Measurements from ENCODE around the gene GMPPA.
A peak's percentile ranks its signal among the peaks of the same experiment; 100 is the strongest.

The GMPPA gene

DNA sequence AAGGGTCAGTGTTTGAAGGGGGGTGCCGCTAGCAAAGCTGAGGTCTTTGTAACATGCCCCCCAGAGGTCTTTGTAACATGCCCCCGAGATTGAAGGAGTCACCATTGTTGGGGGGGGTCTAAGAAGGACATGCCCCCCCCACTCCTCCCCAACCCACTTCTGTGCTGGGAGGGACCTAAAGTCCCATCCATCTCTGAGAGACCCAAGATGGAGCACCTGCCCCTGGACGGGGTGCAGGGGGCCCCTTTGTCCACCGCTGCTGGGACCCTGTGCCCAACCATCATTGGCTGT is 9.7 kb downstream of the GMPPA start:
- TF ChIP-seq, protein P1, sequence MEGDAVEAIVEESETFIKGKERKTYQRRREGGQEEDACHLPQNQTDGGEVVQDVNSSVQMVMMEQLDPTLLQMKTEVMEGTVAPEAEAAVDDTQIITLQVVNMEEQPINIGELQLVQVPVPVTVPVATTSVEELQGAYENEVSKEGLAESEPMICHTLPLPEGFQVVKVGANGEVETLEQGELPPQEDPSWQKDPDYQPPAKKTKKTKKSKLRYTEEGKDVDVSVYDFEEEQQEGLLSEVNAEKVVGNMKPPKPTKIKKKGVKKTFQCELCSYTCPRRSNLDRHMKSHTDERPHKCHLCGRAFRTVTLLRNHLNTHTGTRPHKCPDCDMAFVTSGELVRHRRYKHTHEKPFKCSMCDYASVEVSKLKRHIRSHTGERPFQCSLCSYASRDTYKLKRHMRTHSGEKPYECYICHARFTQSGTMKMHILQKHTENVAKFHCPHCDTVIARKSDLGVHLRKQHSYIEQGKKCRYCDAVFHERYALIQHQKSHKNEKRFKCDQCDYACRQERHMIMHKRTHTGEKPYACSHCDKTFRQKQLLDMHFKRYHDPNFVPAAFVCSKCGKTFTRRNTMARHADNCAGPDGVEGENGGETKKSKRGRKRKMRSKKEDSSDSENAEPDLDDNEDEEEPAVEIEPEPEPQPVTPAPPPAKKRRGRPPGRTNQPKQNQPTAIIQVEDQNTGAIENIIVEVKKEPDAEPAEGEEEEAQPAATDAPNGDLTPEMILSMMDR (IDR thresholded peaks at IDR 0.05), result no peak
- Histone ChIP-seq H3K27me3 (peaks cover 0 to 28% of the 10 kb centered on the region in 2 donors), H3K27ac (no peak overlapping the region), H3K4me1 (peaks cover 0 to 42% (median 27%) of the 10 kb centered on the region in 4 donors), H3K4me3 (no peak overlapping the region), H3K9me3 (no peaks in the 10 kb centered on the region), H3K36me3 (peaks cover 28 to 46% (median 38%) of the 10 kb centered on the region in 3 donors)
- intact Hi-C loops (cut with DNase I; ENCODE audit: low total_unique reads), result no loop called here
- no peak for DNase-seq

DNA sequence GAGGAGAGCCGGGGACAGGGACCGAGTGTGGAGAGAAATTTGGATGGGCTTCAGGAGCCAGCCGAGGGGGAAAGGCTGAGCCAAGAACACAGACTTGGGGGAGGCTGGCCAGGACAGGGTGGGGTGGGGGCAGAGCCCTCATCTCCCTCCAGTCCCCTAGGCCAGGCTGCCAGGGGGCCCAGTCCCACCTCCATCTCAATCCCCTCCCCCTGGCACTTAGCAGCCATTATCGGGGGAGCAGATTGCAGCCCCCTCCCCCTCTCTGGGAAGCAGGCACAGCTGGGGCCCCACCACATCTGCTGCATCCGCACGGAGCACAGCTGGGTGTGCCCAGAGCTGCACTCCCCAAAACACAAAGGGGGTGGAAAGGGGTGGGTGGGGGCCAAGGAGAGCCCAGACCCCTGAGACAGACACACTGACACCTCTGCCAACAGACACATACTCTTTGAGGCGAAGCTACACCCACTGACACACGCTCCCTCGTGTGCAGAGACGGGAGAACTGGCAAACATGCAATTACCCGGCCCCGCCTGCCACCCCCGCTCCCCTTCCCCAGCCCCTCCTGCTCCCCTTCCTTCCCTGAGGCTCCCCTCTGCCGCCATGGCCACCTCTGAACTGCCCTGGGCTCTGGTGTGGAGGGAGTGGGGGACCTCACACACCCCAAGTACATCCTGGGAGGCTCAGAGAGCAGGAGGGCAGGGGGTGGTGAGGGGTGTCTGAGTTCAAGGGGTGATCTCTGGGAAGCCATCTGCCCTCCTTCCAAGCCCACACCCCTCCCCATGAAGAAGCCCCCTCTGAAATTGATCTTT is 10.5 kb downstream of the GMPPA start:
- intact Hi-C loops (cut with DNase I; ENCODE audit: low total_unique reads), result no loop called here
- no peaks in the 10 kb centered on the region for H3K9me3 ChIP-seq
- H3K36me3 ChIP-seq, result peaks cover 22 to 38% (median 30%) of the 10 kb centered on the region in 3 donors
- peaks cover 0 to 35% of the 10 kb centered on the region in 2 donors for H3K27me3 ChIP-seq
- H3K27ac ChIP-seq, result no peak overlapping the region
- peaks cover 0 to 47% (median 32%) of the 10 kb centered on the region in 4 donors for H3K4me1 ChIP-seq
- peak overlapping the region in 1 of 2 donors; percentile 47 for H3K4me3 ChIP-seq
- TF ChIP-seq, protein P1 (IDR thresholded peaks at IDR 0.05), result no peak
- peak in 1 of 2 donors; percentile 65 for DNase-seq

DNA sequence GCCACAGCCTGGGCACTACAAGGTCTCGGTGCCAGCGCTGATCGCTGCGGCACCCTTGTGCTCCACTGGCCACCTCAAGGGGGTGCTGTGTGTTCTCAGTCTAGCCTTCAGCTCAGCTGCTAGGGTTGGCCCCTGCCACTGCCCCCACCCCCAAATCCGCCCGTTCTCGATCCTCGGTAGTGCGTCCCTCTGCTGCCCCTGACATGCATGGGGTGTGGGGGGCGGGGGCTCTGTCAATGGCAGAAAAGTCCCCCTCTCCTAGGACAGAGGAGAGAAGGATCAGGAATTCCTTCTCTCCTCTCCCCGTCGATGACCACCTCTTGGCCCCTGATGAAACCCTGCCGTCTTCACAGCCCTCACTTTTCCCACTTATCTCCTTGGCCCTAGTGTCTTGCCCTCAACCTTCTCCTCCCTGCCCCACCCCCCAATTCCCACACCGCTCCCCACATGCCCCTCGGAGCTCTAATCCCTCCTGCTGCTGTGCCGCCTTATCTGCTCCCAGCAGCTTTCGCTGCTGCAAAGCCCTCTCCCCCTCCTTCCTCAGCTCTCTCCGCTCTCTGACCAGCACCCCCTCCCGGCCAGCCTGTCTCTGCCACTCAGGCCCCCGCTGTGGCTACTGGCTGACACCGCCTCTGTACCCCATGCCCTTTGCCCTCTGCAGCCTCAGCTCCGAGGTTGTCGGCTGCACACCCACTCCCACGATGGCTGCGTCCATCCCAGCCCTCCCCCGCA is 11.3 kb downstream of the GMPPA start:
- Histone ChIP-seq H3K4me3 (peak overlapping the region; percentile 25 to 47), H3K36me3 (peaks cover 15 to 30% (median 23%) of the 10 kb centered on the region in 3 donors), H3K4me1 (peaks cover 0 to 53% (median 36%) of the 10 kb centered on the region in 4 donors), H3K27ac (no peak overlapping the region), H3K27me3 (peaks cover 0 to 41% of the 10 kb centered on the region in 2 donors), H3K9me3 (no peaks in the 10 kb centered on the region)
- intact Hi-C loops (cut with DNase I; ENCODE audit: low total_unique reads), result no loop called here
- DNase-seq, result peak; percentile 49 to 81
- TF ChIP-seq, protein P1 (IDR thresholded peaks at IDR 0.05), result peak; percentile 53 to 68

DNA sequence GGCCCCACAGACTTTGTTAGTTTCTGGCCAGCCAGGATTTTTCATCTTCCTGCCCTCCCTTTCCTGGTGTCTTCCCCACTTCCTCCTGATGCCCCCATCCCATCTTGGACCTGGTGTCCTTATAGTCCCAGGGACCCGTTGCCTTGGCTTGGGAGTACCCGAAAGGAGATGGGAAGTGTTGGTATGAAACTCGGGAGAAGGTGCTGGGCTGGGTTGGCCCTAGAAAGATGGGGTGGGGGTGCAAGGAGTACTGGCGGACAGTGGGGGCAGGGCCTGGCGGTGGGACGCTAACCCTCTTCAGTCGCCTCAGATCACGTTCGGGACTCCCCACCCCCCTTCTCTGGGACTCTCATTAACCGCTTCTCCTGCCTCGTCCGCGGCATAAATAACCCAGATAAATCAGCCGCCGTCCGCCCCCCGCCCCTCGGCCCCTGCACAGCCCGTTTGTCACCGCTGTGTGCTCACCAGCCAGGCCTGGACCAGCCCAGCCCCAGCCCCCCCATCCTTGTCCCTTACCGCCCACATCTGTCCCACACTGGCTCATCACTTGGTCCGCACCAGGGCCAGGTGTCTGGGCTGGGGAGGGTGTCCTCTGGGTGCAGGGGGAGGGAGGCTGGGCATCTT is 11.9 kb downstream of the GMPPA start:
- no peak for DNase-seq
- Histone ChIP-seq H3K4me3 (no peak overlapping the region), H3K36me3 (peaks cover 13 to 23% (median 16%) of the 10 kb centered on the region in 3 donors), H3K27ac (no peak overlapping the region), H3K9me3 (no peaks in the 10 kb centered on the region), H3K4me1 (peaks cover 0 to 53% (median 36%) of the 10 kb centered on the region in 4 donors), H3K27me3 (peaks cover 0 to 46% of the 10 kb centered on the region in 2 donors)
- TF ChIP-seq, protein P1 (IDR thresholded peaks at IDR 0.05), result no peak
- intact Hi-C loops (cut with DNase I; ENCODE audit: low total_unique reads), result no loop called here

DNA sequence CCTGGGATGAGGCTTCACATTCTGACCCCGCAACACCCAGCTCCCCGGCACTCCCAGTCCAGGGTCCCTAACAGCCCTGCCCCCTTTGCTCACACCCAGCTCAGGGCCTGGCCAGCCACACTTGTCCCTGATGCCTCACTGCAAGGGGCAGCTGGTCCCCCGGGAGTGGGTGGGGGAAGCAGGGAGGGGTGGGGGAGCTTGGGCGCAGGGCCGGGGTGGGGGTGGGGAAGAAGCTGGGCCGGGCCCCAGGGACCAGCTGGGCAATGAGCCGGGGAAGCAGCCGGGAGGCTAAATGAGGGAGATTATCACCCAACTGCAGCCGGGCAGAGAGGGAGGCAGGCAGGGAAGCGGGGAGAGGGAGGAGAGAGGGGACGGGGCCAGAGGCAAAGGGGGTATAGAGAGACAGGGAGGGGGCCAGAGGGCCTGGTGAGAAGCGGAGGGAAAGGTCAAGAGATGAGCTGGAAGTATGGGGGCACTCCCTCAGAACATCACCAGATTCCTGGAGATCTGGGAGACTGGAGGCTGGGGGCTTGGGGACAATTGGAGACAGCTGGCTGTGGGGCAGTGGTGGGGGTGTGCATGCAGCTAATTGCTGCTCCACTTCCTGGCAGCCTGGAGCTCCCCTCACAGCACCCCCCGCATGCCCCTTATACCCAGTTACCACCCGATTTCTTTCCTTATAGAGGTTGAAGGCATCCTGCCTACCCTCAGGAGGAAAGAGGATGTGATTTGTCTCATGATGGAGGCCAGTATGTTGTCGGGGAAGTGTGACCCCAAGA is 13.0 kb downstream of the GMPPA start:
- DNase-seq, result no peak
- no peaks in the 10 kb centered on the region for H3K9me3 ChIP-seq
- H3K4me1 ChIP-seq, result peaks cover 0 to 53% (median 36%) of the 10 kb centered on the region in 4 donors
- TF ChIP-seq, protein P1 (IDR thresholded peaks at IDR 0.05), result no peak
- intact Hi-C loops (cut with DNase I; ENCODE audit: low total_unique reads), result no loop called here
- H3K4me3 ChIP-seq, result no peak overlapping the region
- peaks cover 2 to 12% (median 5%) of the 10 kb centered on the region in 3 donors for H3K36me3 ChIP-seq
- peaks cover 0 to 51% of the 10 kb centered on the region in 2 donors for H3K27me3 ChIP-seq
- no peak overlapping the region for H3K27ac ChIP-seq

Data from tibial artery (tissue), 4 donors.